Fibroblast of gingiva (primary cell): Measurements from ENCODE around the gene SIPA1L2.
"Not testable (repeated sequence)": the region's sequence is repeated elsewhere in the genome, so short reads cannot be mapped to it uniquely, and the experiment has no call there.

Experiments
- DNase-seq: peaks from one replicate; pipeline ENCODE4 v3.0.0-alpha.2; 2011; ENCODE audit warnings: low read depth

The SIPA1L2 gene

GRCh38 chr1:232615306-232615800 lies 14.6 kb downstream of the SIPA1L2 start:
- no peak for DNase-seq

DNA sequence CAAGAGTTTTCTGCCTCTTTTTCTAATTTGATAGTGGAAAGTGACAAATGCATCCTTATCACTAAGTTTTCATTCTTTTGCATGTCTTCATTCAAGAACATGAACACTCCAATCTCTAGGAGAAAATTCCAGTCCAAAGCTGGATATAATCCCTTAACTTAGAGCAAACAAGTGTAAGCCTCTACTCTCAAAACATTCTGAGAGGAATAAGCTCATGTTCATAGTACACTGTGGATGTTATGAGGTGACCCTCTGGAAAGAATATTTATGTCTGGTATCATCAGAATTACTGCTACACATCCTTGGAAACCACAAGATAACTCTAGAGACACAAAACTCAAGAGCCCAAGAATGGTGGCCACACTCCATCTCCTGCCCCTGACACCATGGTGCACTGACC lies 15.1 kb downstream of the SIPA1L2 start:
- no peak for DNase-seq

- peak; percentile 65 for DNase-seq
These were observed 16.1 kb downstream of the SIPA1L2 start for GRCh38 chr1:232613752-232614381.

GRCh38 chr1:232612836-232613235 lies 17.1 kb downstream of the SIPA1L2 start:
- not testable (repeated sequence) for DNase-seq

DNA sequence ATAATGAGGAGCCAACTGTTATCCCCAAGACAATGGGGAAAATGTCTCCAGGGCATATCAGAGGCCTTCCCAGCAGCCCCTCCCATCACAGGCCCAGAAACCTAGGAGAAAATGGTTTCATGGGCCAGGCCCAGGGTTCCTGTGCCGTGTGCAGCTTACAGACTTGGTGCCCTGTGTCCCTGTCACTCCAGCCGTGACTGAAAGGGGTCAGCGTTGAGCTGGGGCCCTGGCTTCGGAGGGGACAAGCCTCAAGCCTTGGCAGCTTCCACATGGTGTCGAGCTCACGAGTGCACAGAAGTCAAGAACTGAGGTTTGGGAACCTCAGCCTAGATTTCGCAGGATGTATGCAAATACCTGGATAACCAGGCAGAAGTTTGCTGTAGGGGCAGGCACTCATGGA lies 18.1 kb downstream of the SIPA1L2 start:
- DNase-seq = no peak

GRCh38 chr1:232610902-232611745 lies 18.8 kb downstream of the SIPA1L2 start:
- DNase-seq = not testable (repeated sequence)

DNA sequence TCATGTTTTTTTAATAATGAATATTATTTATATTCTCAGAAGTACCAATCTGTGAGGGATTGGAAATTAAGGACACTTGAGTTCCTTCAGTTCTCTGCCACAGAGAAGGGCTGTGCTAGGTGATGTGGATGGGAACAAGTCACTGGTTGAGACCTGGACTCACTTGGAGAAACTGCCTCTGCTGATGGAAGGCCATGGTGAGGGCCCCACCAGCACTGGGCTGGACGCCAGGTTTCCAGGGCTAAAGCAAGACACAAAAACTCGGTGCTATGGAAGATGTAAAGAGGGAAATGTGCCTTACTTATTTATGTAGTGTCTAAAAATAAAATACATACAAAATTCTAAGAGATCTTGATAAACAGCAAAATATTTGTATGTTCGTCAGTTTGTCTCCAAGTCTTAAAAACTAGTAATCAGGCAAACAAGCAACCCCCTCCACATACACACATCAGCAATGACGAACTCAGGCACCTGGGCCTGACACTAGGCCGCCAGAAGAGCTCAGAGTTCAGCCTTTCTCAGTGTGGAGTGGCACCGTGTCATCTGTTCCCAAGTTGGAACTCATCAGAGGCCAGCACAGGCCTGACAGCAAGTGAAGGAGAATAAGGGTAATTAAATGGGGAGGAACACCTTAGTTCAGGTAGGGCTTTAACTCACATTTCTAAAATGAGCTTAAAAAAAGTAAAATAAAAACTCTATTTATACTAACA lies 19.6 kb downstream of the SIPA1L2 start:
- no peak for DNase-seq

DNA sequence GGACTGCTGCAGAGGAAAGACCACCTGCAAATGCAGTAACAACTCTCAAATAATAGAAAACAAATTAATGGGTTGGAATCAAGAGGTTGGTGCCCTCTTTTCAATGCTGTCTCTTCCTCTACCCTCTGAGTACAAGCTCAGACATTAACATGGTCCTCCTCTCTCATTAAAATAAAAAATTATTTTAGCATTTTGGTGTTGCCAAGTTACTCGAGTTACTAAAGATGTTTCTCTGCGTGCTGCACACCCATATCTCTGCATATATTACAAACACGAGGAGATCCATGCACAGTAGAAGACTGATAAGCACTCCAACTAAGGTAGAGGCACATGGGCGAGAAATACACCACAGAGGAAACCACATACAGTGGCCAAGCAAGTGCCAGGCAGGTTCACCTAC lies 21.5 kb downstream of the SIPA1L2 start:
- no peak for DNase-seq

GRCh38 chr1:232602622-232603021 lies 27.3 kb downstream of the SIPA1L2 start:
- no peak for DNase-seq

GRCh38 chr1:232600424-232601258 lies 29.3 kb downstream of the SIPA1L2 start:
- DNase-seq = no peak

DNA sequence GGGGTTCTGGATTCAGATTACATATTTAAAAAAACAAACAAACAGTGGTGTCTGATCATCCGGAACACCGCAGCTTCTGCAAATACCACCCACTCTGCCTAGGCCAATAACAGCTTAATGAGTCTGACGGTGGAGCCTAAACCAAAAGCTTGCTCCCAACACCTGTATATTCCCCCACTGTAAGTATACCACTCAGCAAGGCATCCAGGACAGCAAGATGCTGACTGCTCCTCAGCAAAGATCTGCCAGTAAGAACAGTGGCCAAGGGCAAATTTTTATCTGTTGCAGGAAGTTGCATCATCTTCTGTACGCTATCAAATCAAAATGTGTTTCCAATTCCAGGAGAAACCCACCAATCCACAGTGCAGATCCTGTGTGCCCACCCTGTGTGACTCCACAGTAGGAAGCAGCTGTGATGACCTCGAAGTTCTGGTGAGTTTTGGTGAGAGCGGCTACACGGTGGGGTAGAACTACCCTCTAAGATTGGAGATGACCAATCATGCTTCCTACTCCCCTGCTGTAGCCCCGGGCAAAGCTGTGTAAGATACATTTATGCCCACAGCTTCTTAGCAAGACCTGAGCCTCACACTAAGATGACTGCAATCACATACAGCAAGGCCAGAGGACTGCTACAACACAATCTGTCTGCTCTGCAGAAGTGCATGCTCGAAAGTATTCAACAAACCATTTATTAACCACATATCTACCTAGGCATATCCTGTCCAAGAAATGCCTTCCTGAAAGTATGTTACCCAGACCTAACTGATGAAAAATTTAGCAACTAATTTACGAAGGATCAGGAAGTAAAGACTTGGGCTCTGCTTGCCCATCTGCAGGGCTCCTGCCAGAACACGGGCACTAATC lies 30.5 kb downstream of the SIPA1L2 start:
- DNase-seq = no peak

- DNase-seq = no peak
These were observed 31.1 kb downstream of the SIPA1L2 start for GRCh38 chr1:232598837-232599177.

- DNase-seq = no peak
These were observed 31.8 kb downstream of the SIPA1L2 start for GRCh38 chr1:232598133-232598532.

DNA sequence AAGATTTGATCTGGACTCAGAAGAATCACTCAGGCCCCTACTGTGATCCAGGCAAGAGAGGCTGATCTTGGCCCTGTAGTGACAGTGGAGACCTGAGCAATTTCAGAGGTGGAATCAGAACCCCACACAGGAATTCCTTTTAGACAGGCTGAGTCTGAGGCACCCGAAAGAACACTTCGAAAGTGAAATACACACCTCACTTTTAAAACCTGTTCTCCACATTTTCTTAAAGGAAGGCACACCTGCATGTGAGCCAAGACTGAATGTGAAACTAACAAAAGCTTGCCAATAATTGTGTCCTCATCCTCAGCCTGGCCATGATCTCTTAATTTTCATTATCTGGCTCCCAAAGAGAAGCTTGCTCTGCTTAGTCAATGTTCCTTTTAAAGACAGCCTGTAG lies 32.2 kb downstream of the SIPA1L2 start:
- no peak for DNase-seq

DNA sequence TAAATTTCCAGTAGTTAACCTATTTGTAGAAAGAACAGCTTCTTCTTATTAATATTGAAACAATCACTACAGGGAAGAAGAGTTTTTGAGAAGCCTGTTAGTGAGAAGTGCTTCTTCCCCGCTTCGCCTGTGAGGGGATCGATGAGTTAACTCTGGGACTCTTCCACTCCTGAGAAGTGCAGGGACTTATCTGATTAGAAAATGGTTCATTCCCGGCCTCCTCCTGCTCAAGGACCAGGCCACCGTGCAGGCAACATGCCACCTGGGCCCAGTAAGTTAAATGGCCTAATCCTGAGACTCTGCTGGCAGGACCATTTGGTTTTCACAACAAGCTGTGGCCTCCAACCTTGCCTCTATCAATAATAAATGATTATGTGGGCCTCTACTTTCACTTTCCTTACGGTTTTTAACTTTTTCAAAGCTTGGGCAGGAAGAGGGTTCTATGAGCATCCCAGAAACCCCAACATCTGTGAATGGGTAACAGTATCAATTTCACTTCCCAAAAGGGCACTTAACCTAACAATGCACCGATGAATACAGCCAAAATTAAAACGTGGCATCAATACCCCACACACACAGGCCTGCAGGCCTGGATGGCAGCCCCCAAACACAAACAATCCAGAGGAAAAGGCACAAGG lies 33.1 kb downstream of the SIPA1L2 start:
- no peak for DNase-seq

- no peak for DNase-seq
These were observed 34.9 kb downstream of the SIPA1L2 start for GRCh38 chr1:232594768-232595698.

DNA sequence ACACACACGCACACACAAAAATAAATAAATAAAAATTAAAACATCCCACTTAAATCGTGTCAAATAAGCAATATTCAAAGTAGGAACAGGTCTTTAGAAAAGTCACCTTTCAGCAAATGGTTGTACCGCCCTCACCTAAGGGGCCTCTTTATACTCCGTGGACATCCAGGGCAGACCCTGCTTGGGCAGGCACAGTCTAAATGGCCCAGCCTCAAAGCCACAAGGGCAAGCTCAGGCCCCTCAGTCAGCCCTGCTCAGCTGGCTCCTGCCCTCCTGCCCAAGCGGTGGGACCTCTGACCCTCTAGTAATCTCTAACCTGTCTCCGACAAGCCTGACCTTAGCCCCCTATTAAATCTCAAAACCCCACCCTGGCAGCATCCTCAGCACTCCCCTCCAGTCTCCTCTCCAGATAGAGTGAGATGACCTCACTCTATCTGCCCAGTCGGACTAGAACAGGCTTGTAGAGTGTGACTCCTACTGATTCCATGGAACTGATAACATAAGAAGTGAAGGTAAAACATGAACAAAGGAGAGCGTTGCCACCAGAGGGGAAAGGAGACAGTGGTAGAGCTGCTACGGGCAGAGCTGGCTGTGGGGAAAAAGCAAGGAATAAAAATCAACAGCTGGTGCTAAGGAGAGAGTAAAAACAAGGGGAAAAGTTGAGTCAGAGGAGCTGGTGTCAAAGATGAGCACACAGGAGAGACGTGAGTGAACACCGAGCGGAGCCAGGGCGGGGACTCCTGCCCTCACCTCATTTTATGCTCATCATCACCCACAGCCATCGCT lies 36.0 kb downstream of the SIPA1L2 start:
- DNase-seq = peak; percentile 8

- DNase-seq = no peak
These were observed 38.6 kb downstream of the SIPA1L2 start for GRCh38 chr1:232591344-232591743.

DNA sequence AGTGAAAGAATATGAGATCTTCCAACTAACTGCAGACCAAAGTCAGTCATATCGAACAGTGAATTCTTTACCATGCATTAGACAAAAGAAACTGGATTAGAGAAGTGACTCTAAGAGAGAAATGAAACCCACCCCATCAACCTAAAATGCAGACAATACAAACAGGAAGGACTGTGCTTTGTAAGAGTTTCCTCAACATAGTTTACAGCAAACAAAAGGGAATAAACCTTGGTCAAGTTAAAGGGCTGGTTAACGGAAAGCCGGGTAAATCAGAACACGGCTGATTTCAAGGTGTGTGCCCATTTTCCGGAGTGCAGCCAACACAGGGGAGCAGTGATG lies 39.2 kb downstream of the SIPA1L2 start:
- DNase-seq = no peak
